ENCODE results near the gene CLASP1.

CLASP1 gene

DNA sequence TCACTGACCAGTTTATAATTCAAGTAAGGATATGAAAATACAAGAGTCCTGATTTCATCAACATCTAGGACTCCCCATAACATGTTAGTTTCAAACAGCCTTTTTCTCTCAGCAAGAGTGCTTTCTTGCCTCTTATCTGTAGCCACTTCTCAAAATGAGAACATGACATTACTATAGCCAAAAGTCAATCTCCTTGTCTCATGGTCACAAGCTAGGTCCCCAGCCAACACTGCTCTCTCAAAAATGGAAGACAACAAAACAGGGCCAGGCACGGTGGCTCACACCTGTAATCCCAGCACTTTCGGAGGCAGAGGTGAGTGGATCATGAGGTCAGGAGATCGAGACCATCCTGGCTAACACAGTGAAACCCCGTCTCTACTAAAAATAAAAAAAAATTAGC lies 15.8 kb downstream of the CLASP1 start:
- TF ChIP-seq CTCF (conservative IDR thresholded peaks at IDR 0.05): no peak
- TF ChIP-seq ZFX (IDR thresholded peaks at IDR 0.05): no peak
- H3K27ac ChIP-seq: peak overlapping the region; percentile 42

- TF ChIP-seq CTCF (conservative IDR thresholded peaks at IDR 0.05) (no peak), ZFX (IDR thresholded peaks at IDR 0.05) (no peak)
- H3K27ac ChIP-seq: peak overlapping the region; percentile 56; the same call in 1 of the 2 replicates
These were observed 21.7 kb downstream of the CLASP1 start for GRCh38 chr2:121627525-121628050.

DNA sequence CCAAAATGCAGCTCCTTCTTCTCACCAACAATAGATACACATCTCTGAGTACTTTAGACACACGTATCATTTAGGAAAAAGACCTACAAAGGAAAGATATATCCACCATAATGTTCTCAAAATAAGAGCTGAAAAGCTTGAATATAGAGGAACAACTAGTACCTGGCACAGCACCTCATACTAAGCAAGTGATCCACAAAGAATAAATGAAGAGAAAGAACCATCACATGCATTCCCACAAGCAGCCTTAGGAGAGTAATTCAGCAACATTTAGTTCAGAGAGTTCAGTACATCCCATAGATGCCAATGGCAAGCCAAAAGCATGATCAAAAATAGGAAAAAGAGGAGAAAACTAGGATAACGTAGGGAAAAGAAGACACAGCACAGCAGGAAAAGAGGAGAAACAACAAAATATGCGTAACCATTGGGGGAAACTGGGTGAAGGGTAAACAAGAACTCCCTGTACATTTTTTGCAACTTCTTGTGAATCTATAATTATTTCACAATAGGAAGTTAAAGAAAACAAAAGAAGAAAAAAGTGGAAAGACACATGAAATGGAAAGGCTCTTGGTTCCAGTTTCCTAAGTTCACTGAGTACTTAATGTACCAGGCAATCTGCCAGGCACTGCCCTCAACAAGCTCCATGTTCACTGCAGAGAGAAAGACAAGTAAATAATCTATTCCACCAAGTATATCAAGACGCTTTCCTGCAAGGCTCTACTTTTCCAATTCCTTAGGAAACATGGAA lies 22.3 kb downstream of the CLASP1 start:
- H3K27ac ChIP-seq: peak overlapping the region; percentile 56; the same call in 1 of the 2 replicates
- no peak for TF ChIP-seq CTCF (conservative IDR thresholded peaks at IDR 0.05)
- no peak for TF ChIP-seq ZFX (IDR thresholded peaks at IDR 0.05)

DNA sequence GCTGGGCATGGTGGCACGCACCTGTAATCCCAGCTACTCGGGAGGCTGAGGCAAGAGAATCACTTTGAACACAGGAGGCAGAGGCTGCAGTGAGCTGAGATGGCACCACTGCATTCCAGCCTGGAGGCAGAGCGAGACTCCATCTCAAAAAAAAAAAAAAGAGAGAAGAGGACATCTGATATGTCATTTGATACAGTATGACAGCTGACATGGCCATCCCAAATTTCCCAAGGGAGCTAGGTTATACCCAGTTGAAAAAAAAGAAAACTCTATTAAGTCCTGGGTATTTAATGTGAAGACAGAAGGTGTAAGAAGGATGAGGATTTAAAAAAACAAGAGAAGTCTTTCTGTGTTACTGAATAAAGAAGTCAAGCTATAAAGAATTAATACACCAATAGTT lies 23.3 kb downstream of the CLASP1 start:
- no peak overlapping the region for H3K27ac ChIP-seq
- no peak for TF ChIP-seq CTCF (conservative IDR thresholded peaks at IDR 0.05)
- TF ChIP-seq ZFX (IDR thresholded peaks at IDR 0.05): no peak

GRCh38 chr2:121617042-121617599 lies 32.1 kb downstream of the CLASP1 start:
- no peak overlapping the region for H3K27ac ChIP-seq
- no peak for TF ChIP-seq CTCF (conservative IDR thresholded peaks at IDR 0.05)
- no peak for TF ChIP-seq ZFX (IDR thresholded peaks at IDR 0.05)

- TF ChIP-seq ZFX (IDR thresholded peaks at IDR 0.05) (no peak), CTCF (conservative IDR thresholded peaks at IDR 0.05) (no peak)
- no peak overlapping the region for H3K27ac ChIP-seq
These were observed 35.5 kb downstream of the CLASP1 start for GRCh38 chr2:121613774-121614173.

DNA sequence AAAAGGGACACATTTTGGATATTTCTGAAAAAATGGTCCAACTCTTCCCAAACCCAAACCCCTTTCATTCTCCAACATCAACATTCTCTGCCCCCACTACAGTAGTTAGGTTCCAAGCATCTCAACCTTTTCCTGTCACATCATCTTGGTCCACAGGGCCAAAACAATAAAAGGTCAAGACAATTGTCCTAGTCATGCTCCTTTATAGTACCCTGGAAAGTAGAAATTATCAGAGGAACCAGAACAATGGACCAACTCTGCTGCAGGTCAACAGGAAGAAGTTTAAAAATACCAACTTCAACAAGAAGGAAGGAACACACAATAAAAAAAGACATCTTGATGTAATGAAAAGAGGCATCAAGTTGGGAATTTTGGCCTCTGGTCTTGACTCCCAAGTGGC lies 36.1 kb downstream of the CLASP1 start:
- no peak for TF ChIP-seq ZFX (IDR thresholded peaks at IDR 0.05)
- no peak for TF ChIP-seq CTCF (conservative IDR thresholded peaks at IDR 0.05)
- H3K27ac ChIP-seq: no peak overlapping the region
